ENCODE results near the gene AKR1B1.
A peak's percentile ranks its signal among the peaks of the same experiment; 100 is the strongest.

AKR1B1 gene

GRCh38 chr7:134470864-134471263 is 12.0 kb upstream of the AKR1B1 start:
- peak; percentile 24 for TF ChIP-seq CTCF (IDR thresholded peaks at IDR 0.05; ENCODE audit: insufficient read depth, low read depth, low read length, missing control alignments)
- DNase-seq (ENCODE audit: low read depth), result peak; percentile 95
- no peak overlapping the region for H3K4me3 ChIP-seq (ENCODE audit: low read length)

GRCh38 chr7:134469622-134470021 is 10.7 kb upstream of the AKR1B1 start:
- H3K4me3 ChIP-seq (ENCODE audit: low read length), result no peak overlapping the region
- DNase-seq (ENCODE audit: low read depth), result no peak
- no peak for TF ChIP-seq CTCF (IDR thresholded peaks at IDR 0.05; ENCODE audit: insufficient read depth, low read depth, low read length, missing control alignments)

DNA sequence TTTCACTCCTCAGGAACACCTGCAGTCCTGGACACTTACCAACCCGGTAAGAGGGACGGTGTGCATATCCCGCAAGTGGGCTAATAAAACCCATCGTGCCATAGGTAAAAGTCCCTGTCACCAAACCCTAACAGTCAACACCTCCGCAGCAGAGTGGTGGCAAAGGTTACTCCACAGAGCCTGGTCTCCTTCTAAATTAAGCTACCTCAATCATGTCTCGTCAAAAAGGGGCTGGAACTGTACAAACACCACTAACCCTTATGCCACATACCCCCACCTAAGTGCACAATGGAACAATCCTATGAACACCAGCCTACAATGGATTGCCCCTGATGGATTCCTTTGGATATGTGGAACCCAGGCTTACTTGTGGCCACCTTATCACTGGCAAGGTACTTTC is 9.6 kb upstream of the AKR1B1 start:
- TF ChIP-seq CTCF (IDR thresholded peaks at IDR 0.05; ENCODE audit: insufficient read depth, low read depth, low read length, missing control alignments), result no peak
- H3K4me3 ChIP-seq (ENCODE audit: low read length), result no peak overlapping the region
- no peak for DNase-seq (ENCODE audit: low read depth)

- no peak for TF ChIP-seq CTCF (IDR thresholded peaks at IDR 0.05; ENCODE audit: insufficient read depth, low read depth, low read length, missing control alignments)
- DNase-seq (ENCODE audit: low read depth), result no peak
- H3K4me3 ChIP-seq (ENCODE audit: low read length), result no peak overlapping the region
Observed at GRCh38 chr7:134468054-134468453, 9.2 kb upstream of the AKR1B1 start.

- H3K4me3 ChIP-seq (ENCODE audit: low read length), result no peak overlapping the region
- DNase-seq (ENCODE audit: low read depth), result no peak
- no peak for TF ChIP-seq CTCF (IDR thresholded peaks at IDR 0.05; ENCODE audit: insufficient read depth, low read depth, low read length, missing control alignments)
Observed at GRCh38 chr7:134465491-134465890, 6.6 kb upstream of the AKR1B1 start.

- no peak overlapping the region for H3K4me3 ChIP-seq (ENCODE audit: low read length)
- DNase-seq (ENCODE audit: low read depth), result no peak
- TF ChIP-seq CTCF (IDR thresholded peaks at IDR 0.05; ENCODE audit: insufficient read depth, low read depth, low read length, missing control alignments), result no peak
Observed at GRCh38 chr7:134464496-134464895, 5.6 kb upstream of the AKR1B1 start.

GRCh38 chr7:134463751-134464150 is 4.9 kb upstream of the AKR1B1 start:
- no peak for TF ChIP-seq CTCF (IDR thresholded peaks at IDR 0.05; ENCODE audit: insufficient read depth, low read depth, low read length, missing control alignments)
- no peak for DNase-seq (ENCODE audit: low read depth)
- H3K4me3 ChIP-seq (ENCODE audit: low read length), result no peak overlapping the region
